Stimulated activated effector memory CD8-positive, alpha-beta T cell treated with anti-CD3 and anti-CD28 coated beads, Interleukin-12 subunit alpha, Interleukin-12 subunit beta, amount 100 ng/mL, for 72 hours (primary cell): ENCODE data around the gene TMEM240.
A peak's percentile ranks its signal among the peaks of the same experiment; 100 is the strongest.
"Not testable (repeated sequence)": the region's sequence is repeated elsewhere in the genome, so short reads cannot be mapped to it uniquely, and the experiment has no call there.

ENCODE experiments used
- ATAC-seq: fragments of 150-1000 bp; cut with Tn5 transposase; 2 replicates; pipeline ENCODE4 v1.10.0; 2021
- DNase-seq, 2 donors: peaks; one replicate each; pipeline ENCODE4 v3.0.0; 2021 to 2022; ENCODE audit warnings: low spot score in 2 of 2
- H3K27ac Mint-ChIP-seq: one replicate; pipeline ENCODE4 v1.8.0; 2022; ENCODE audit warnings: mild to moderate bottlenecking, mixed read lengths
- H3K36me3 Mint-ChIP-seq: one replicate; pipeline ENCODE4 v1.8.0; 2022; ENCODE audit warnings: mild to moderate bottlenecking, mixed read lengths
- H3K4me1 Mint-ChIP-seq: one replicate; pipeline ENCODE4 v1.8.0; 2022; ENCODE audit warnings: mixed read lengths
- H3K4me3 Mint-ChIP-seq: one replicate; pipeline ENCODE4 v1.8.0; 2022; ENCODE audit warnings: mild to moderate bottlenecking, mixed read lengths
- H3K9me3 Mint-ChIP-seq: one replicate; pipeline ENCODE4 v1.8.0; 2022; ENCODE audit warnings: mixed read lengths

The TMEM240 gene

GRCh38 chr1:1562556-1563195 is 22.3 kb upstream of the TMEM240 start:
- Mint-ChIP-seq H3K9me3 (no peaks in the 10 kb centered on the region), H3K27ac (no peak overlapping the region), H3K4me1 (peaks cover 25% of the 10 kb centered on the region), H3K36me3 (peaks cover 99% of the 10 kb centered on the region), H3K4me3 (no peak overlapping the region)
- DNase-seq: no peak
- no peak for ATAC-seq

- no peak for ATAC-seq
- H3K36me3 Mint-ChIP-seq: peaks cover 94% of the 10 kb centered on the region
- no peak overlapping the region for H3K4me3 Mint-ChIP-seq
- H3K4me1 Mint-ChIP-seq: peaks cover 19% of the 10 kb centered on the region
- no peaks in the 10 kb centered on the region for H3K9me3 Mint-ChIP-seq
- no peak for DNase-seq
- H3K27ac Mint-ChIP-seq: peak overlapping the region; percentile 84
Measured at GRCh38 chr1:1561801-1562470, 21.5 kb upstream of the TMEM240 start.

GRCh38 chr1:1560178-1560577 is 19.8 kb upstream of the TMEM240 start:
- Mint-ChIP-seq H3K4me1 (peaks cover 16% of the 10 kb centered on the region), H3K9me3 (no peaks in the 10 kb centered on the region), H3K4me3 (no peak overlapping the region), H3K36me3 (peaks cover 86% of the 10 kb centered on the region), H3K27ac (no peak overlapping the region)
- DNase-seq: no peak
- ATAC-seq: no peak

GRCh38 chr1:1559066-1559465 is 18.6 kb upstream of the TMEM240 start:
- Mint-ChIP-seq H3K4me1 (peaks cover 15% of the 10 kb centered on the region), H3K36me3 (peaks cover 79% of the 10 kb centered on the region), H3K9me3 (no peaks in the 10 kb centered on the region), H3K27ac (no peak overlapping the region), H3K4me3 (no peak overlapping the region)
- DNase-seq: no peak
- ATAC-seq: no peak

GRCh38 chr1:1558591-1558990 is 18.2 kb upstream of the TMEM240 start:
- ATAC-seq (no peak), DNase-seq (no peak)
- peaks cover 79% of the 10 kb centered on the region for H3K36me3 Mint-ChIP-seq
- peaks cover 15% of the 10 kb centered on the region for H3K4me1 Mint-ChIP-seq
- H3K27ac Mint-ChIP-seq: no peak overlapping the region
- H3K9me3 Mint-ChIP-seq: no peaks in the 10 kb centered on the region
- H3K4me3 Mint-ChIP-seq: no peak overlapping the region

- not testable (repeated sequence) for H3K27ac Mint-ChIP-seq, ATAC-seq, DNase-seq, H3K9me3 Mint-ChIP-seq, H3K4me3 Mint-ChIP-seq
- Mint-ChIP-seq H3K36me3 (peaks cover 70% of the 10 kb centered on the region), H3K4me1 (peaks cover 15% of the 10 kb centered on the region)
Measured at GRCh38 chr1:1557688-1558087, 17.3 kb upstream of the TMEM240 start.

- Mint-ChIP-seq H3K4me1 (peaks cover 14% of the 10 kb centered on the region), H3K36me3 (peaks cover 63% of the 10 kb centered on the region)
- ATAC-seq, H3K4me3 Mint-ChIP-seq, H3K9me3 Mint-ChIP-seq, H3K27ac Mint-ChIP-seq, DNase-seq: not testable (repeated sequence)
Measured at GRCh38 chr1:1556961-1557360, 16.5 kb upstream of the TMEM240 start.

- peaks cover 9% of the 10 kb centered on the region for H3K4me1 Mint-ChIP-seq
- ATAC-seq (no peak), DNase-seq (no peak)
- no peak overlapping the region for H3K27ac Mint-ChIP-seq
- no peak overlapping the region for H3K4me3 Mint-ChIP-seq
- H3K36me3 Mint-ChIP-seq: peaks cover 58% of the 10 kb centered on the region
- H3K9me3 Mint-ChIP-seq: no peaks in the 10 kb centered on the region
Measured at GRCh38 chr1:1556505-1556904, 16.1 kb upstream of the TMEM240 start.

- Mint-ChIP-seq H3K27ac (peak overlapping the region; percentile 69), H3K4me1 (peaks cover 9% of the 10 kb centered on the region), H3K4me3 (no peak overlapping the region)
Measured at GRCh38 chr1:1554926-1555915, 14.8 kb upstream of the TMEM240 start.

GRCh38 chr1:1554550-1554925 is 14.1 kb upstream of the TMEM240 start:
- no peaks in the 10 kb centered on the region for H3K9me3 Mint-ChIP-seq
- peaks cover 9% of the 10 kb centered on the region for H3K4me1 Mint-ChIP-seq
- DNase-seq (no peak), ATAC-seq (no peak)
- peak overlapping the region; percentile 69 for H3K27ac Mint-ChIP-seq
- H3K36me3 Mint-ChIP-seq: peaks cover 45% of the 10 kb centered on the region
- no peak overlapping the region for H3K4me3 Mint-ChIP-seq

More at GRCh38 chr1:1554926-1555915, 14.8 kb upstream of the TMEM240 start:
- DNase-seq: no peak
- Mint-ChIP-seq H3K36me3 (peaks cover 48% of the 10 kb centered on the region), H3K9me3 (no peaks in the 10 kb centered on the region)
- ATAC-seq: peak; percentile 29

- peak overlapping the region; percentile 69 for H3K27ac Mint-ChIP-seq
Measured at GRCh38 chr1:1553821-1554494, 13.5 kb upstream of the TMEM240 start.

GRCh38 chr1:1552263-1552639 is 11.8 kb upstream of the TMEM240 start:
- H3K27ac Mint-ChIP-seq: no peak overlapping the region
- H3K4me3 Mint-ChIP-seq: no peak overlapping the region
- no peaks in the 10 kb centered on the region for H3K9me3 Mint-ChIP-seq
- no peak for DNase-seq
- peaks cover 28% of the 10 kb centered on the region for H3K36me3 Mint-ChIP-seq
- ATAC-seq: no peak
- H3K4me1 Mint-ChIP-seq: peaks cover 9% of the 10 kb centered on the region

More at GRCh38 chr1:1553821-1554494, 13.5 kb upstream of the TMEM240 start:
- DNase-seq (no peak), ATAC-seq (no peak)
- H3K9me3 Mint-ChIP-seq: no peaks in the 10 kb centered on the region
- H3K4me3 Mint-ChIP-seq: no peak overlapping the region
- peaks cover 39% of the 10 kb centered on the region for H3K36me3 Mint-ChIP-seq
- peaks cover 9% of the 10 kb centered on the region for H3K4me1 Mint-ChIP-seq

- no peaks in the 10 kb centered on the region for H3K9me3 Mint-ChIP-seq
- H3K27ac Mint-ChIP-seq: no peak overlapping the region
- peaks cover 32% of the 10 kb centered on the region for H3K36me3 Mint-ChIP-seq
Measured at GRCh38 chr1:1551524-1552262, 11.3 kb upstream of the TMEM240 start.

GRCh38 chr1:1550591-1551432 is 10.4 kb upstream of the TMEM240 start:
- ATAC-seq (peak; percentile 52), DNase-seq (no peak)
- Mint-ChIP-seq H3K9me3 (no peaks in the 10 kb centered on the region), H3K27ac (no peak overlapping the region), H3K4me1 (peaks cover 9% of the 10 kb centered on the region), H3K36me3 (peaks cover 32% of the 10 kb centered on the region), H3K4me3 (no peak overlapping the region)

More at GRCh38 chr1:1551524-1552262, 11.3 kb upstream of the TMEM240 start:
- Mint-ChIP-seq H3K4me3 (no peak overlapping the region), H3K4me1 (peaks cover 9% of the 10 kb centered on the region)
- no peak for ATAC-seq
- no peak for DNase-seq
